Right ventricle myocardium inferior (tissue), 1 donor: Measurements from ENCODE around the gene RNF114. TPM values are rescaled to one million over a fixed set of nuclear protein-coding genes. Genes with fewer than 3 reads are reported as not detected.
"Not testable (repeated sequence)": the region's sequence is repeated elsewhere in the genome, so short reads cannot be mapped to it uniquely, and the experiment has no call there.

ENCODE experiments used
- ATAC-seq: fragments of 200-7000 bp; cut with Tn5 transposase; one replicate; pipeline ENCODE4 v1.9.1; 2020; ENCODE audit warnings: mild to moderate bottlenecking, moderate library complexity
- DNase-seq: peaks from one replicate; pipeline ENCODE4 v3.0.0; 2021; ENCODE audit errors: missing footprints
- intact Hi-C: fragments of 100-400 bp; cut with DNase I; formaldehyde crosslinking; loops from one replicate; pipeline ENCODE4 v1.11.0; 2022
- total RNA-seq: library from RNA; stranded (reverse); fragmentation: NEBNext Ultra II Directional; extraction: Animal tissue kit (Norgen Biotek cat#: 25700); gene quantifications from one replicate; pipeline ENCODE4 v1.2.1, GENCODE V29; 2021
- donor health status: DM: no; HTN: yes; CAD: no; lungs with severe emphysema.

The RNF114 gene
- total RNA-seq, 1 donor from 2014 or later = 47.6 TPM

DNA sequence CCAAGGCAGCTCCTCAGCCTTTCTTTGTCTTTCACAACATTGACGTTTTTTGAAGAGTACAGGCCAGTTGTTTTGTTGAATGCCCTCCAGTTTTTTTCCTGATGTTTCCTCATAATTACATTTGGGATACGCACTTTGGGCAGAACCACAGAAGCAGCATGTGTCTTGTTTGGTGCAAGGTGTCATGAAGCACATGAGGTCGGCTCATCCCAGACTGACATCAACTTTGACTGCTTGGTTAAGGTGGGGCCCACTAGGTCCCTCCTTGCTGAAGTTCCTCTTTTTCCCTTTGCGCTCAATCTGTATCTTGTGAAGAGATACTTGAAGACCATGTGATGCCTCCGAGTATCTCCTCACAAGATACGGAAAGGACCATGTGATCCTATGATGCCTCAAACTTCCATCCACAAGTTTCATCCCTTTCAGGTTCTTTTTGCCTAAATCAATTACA lies 57.1 kb downstream of the RNF114 start:
- DNase-seq = no peak

GRCh38 chr20:49995586-49995985 lies 59.4 kb downstream of the RNF114 start:
- intact Hi-C loops = no loop called here
- ATAC-seq (no peak), DNase-seq (no peak)

More for the DNA sequence above, 57.1 kb downstream of the RNF114 start:
- no peak for ATAC-seq
- intact Hi-C loops = no loop called here

DNA sequence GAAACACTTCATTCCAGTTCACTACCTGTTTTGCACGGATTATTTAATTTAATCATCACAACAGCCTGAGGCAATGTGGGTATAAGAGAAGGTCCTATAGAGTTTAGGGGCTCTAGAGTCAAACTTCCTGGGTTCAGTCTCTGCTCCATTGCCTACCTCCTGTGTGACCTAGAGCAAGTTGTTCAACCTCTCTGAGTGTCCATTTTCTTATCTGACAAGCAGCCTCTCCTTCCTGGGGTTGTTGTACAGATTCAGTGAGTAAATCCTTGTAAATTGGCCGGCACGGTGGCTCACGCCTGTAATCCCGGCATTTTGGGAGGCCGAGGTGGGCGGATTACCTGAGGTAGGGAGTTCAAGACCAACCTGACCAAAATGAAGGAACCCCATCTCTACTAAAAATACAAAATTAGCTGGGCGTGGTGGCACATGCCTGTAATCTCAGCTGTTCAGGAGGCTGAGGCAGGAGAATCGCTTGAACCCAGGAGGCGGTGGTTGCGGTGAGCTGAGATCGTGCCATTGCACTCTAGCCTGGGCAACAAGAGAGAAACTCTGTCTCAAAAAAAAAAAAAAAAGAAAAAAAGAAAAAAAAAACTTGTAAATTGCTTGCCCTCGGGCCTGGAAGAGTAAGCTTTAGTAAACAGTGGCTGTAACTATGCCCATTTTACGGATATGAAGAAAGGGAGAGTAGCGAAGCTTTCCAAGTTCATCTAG lies 62.4 kb downstream of the RNF114 start:
- intact Hi-C loops, DNase-seq, ATAC-seq: not testable (repeated sequence)

DNA sequence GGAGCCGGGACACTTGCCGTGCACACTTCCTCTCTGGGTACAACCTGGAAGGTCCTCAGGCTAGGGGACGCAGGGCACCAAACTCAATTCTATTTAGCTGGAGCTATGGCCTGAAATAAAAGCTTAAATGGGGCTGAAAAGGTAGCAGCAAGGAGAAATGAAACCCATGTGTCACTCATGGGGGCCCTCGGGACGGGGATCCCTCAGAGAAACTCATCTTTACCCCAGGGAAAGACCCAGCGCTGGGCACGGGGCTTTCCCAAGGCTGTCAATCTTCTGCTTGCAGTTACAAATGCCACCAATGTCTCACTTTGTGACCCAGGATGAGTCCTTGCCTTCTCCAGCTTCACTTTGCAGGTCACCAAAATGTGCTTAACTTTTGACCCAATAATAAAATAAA lies 63.1 kb downstream of the RNF114 start:
- DNase-seq (no peak), ATAC-seq (no peak)
- intact Hi-C loops = no loop called here

- intact Hi-C loops, DNase-seq, ATAC-seq: not testable (repeated sequence)
Measured at GRCh38 chr20:50000548-50001222, 64.5 kb downstream of the RNF114 start.

DNA sequence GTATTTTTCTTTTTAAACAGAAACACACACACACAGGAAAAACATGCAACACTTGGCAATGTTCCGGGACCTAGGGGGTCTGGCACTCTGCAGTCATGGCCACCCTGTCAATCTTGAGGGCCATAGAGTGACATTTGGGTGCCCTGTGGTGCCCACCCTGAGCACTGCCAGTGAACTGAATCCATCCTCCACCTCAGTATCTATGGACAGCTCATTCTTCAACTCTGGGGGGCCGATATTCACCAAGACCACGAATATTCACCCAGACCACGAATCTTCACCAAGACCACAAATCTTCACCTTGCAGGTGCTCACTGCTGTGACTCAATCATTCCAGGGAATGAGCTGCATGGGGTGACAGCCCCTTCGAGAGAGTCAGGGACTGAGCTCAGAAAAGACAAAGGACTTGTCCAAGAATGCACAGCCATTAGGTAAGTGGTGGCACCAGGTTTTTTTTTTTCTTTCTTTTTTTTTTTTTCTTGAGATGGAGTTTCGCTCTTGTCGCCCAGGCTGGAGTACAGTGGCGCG lies 65.7 kb downstream of the RNF114 start:
- DNase-seq = no peak
- intact Hi-C loops = no loop called here
- ATAC-seq = no peak

GRCh38 chr20:50003253-50003656 lies 67.1 kb downstream of the RNF114 start:
- no peak for DNase-seq
- intact Hi-C loops = no loop called here
- ATAC-seq = no peak

Other genes starting within 250 kb of the RNF114 start
- gene B4GALT5, start 222.5 kb upstream of the RNF114 start, total RNA-seq = 44.0 TPM
- gene SLC9A8, start 123.6 kb upstream of the RNF114 start, total RNA-seq = 4.7 TPM
- 8.0 TPM for gene SPATA2, start 20.9 kb upstream of the RNF114 start, total RNA-seq
- gene SNAI1, start 46.6 kb downstream of the RNF114 start, total RNA-seq = 0.73 TPM
- gene UBE2V1, start 176.8 kb downstream of the RNF114 start, total RNA-seq = 74.3 TPM
- 31.2 TPM for gene PEDS1, start 217.3 kb downstream of the RNF114 start, total RNA-seq